Measurements from ENCODE around the gene CCHCR1. TPM values are rescaled to one million over a fixed set of nuclear protein-coding genes. Genes with fewer than 3 reads are reported as not detected.

Gene CCHCR1
- total RNA-seq, 1 experiment from 2014 or later = 60.6 TPM

GRCh38 chr6:31120151-31120915 lies 37.3 kb downstream of the CCHCR1 start, which contains the start of gene CDSN:
Gene CDSN (minus strand): TSS chr6:31120446. CDS start chr6:31120419, 27 bp downstream.
- DNase-seq = no peak
- H2AFZ ChIP-seq = no peak within 1 kb of the TSS
- ChIA-PET POLR2A (ENCODE audit: unreplicated experiment) (no interaction called here), CTCF (no interaction called here)
- H4K20me1 ChIP-seq (ENCODE audit: insufficient read depth) = no peaks in the 10 kb centered on the region
- H3K27ac ChIP-seq = no peak within 1 kb of the TSS
- no peaks in the 10 kb centered on the region; the same call in 1 of the 2 replicates for H3F3A ChIP-seq (ENCODE audit: insufficient read depth, low read depth)
- intact Hi-C loops (cut with micrococcal nuclease; ENCODE audit: unreplicated experiment) = no loop called here
- peaks cover 17% of the 10 kb centered on the region for H3K4me1 ChIP-seq (replicated peaks; ENCODE audit: insufficient read depth)
- H3K4me3 ChIP-seq = no peak within 1 kb of the TSS
- no peaks in the 10 kb centered on the region for H3K36me3 ChIP-seq (ENCODE audit: low read depth)
- BruUV-seq (replicated peaks) = no TSS peak
- no peaks in the 10 kb centered on the region for H3K9me2 ChIP-seq (ENCODE audit: insufficient read depth)
- no peaks in the 10 kb centered on the region for H3K9me3 ChIP-seq (ENCODE audit: insufficient read depth, low read depth)
- TF ChIP-seq EZH2 (IDR thresholded peaks at IDR 0.05; ENCODE audit: low read depth) (no peak), CTCF (conservative IDR thresholded peaks at IDR 0.05) (no peak)
- H3K79me2 ChIP-seq (ENCODE audit: low read depth) = peaks cover 13% of the 10 kb centered on the region
- H3K4me2 ChIP-seq = no peak within 1 kb of the TSS
- H3K27me3 ChIP-seq (ENCODE audit: insufficient read depth, low read depth) = no peaks in the 10 kb centered on the region

- Histone ChIP-seq H3K4me1 (replicated peaks; ENCODE audit: insufficient read depth) (peaks cover 26% of the 10 kb centered on the region), H3K9me2 (ENCODE audit: insufficient read depth) (no peaks in the 10 kb centered on the region), H3K27me3 (ENCODE audit: insufficient read depth, low read depth) (no peaks in the 10 kb centered on the region), H2AFZ (no peak overlapping the region), H3K79me2 (ENCODE audit: low read depth) (peaks cover 13% of the 10 kb centered on the region), H3K4me3 (no peak overlapping the region), H3K27ac (no peak overlapping the region), H3K36me3 (ENCODE audit: low read depth) (no peaks in the 10 kb centered on the region), H4K20me1 (ENCODE audit: insufficient read depth) (no peaks in the 10 kb centered on the region), H3F3A (ENCODE audit: insufficient read depth, low read depth) (peaks cover 11% of the 10 kb centered on the region), H3K9me3 (ENCODE audit: insufficient read depth, low read depth) (no peaks in the 10 kb centered on the region), H3K4me2 (no peak overlapping the region)
- no TSS peak for BruUV-seq (replicated peaks)
- intact Hi-C loops (cut with micrococcal nuclease; ENCODE audit: unreplicated experiment) = no loop called here
- POLR2A ChIA-PET (ENCODE audit: unreplicated experiment) = interaction anchor here (0.5 to 0.8 kb wide), 2 partner anchors 48 to 393 kb away, joined by 3 to 5 read pairs; no protein-coding TSS in a partner anchor
- no peak for TF ChIP-seq CTCF (conservative IDR thresholded peaks at IDR 0.05)
- no peak for TF ChIP-seq EZH2 (IDR thresholded peaks at IDR 0.05; ENCODE audit: low read depth)
- CTCF ChIA-PET = interaction anchor here (0.5 to 0.7 kb wide), 2 partner anchors 14 to 46 kb away, joined by 7 to 8 read pairs; no protein-coding TSS in a partner anchor
- no peak for DNase-seq
Measured at GRCh38 chr6:31118178-31118577, 39.4 kb downstream of the CCHCR1 start.

- H3K4me2 ChIP-seq = no peak overlapping the region
- peaks cover 39% of the 10 kb centered on the region for H3K4me1 ChIP-seq (replicated peaks; ENCODE audit: insufficient read depth)
- intact Hi-C loops (cut with micrococcal nuclease; ENCODE audit: unreplicated experiment) = no loop called here
- H3K36me3 ChIP-seq (ENCODE audit: low read depth) = no peaks in the 10 kb centered on the region
- no peak overlapping the region for H3K27ac ChIP-seq
- H3F3A ChIP-seq (ENCODE audit: insufficient read depth, low read depth) = peaks cover 11% of the 10 kb centered on the region
- H3K9me2 ChIP-seq (ENCODE audit: insufficient read depth) = no peaks in the 10 kb centered on the region
- TF ChIP-seq EZH2 (IDR thresholded peaks at IDR 0.05; ENCODE audit: low read depth) (no peak), CTCF (conservative IDR thresholded peaks at IDR 0.05) (no peak)
- H3K79me2 ChIP-seq (ENCODE audit: low read depth) = peaks cover 13% of the 10 kb centered on the region
- no peaks in the 10 kb centered on the region for H4K20me1 ChIP-seq (ENCODE audit: insufficient read depth)
- CTCF ChIA-PET = interaction anchor here (1.3 to 3.3 kb wide), 2 partner anchors 15 to 38 kb away, joined by 3 to 20 read pairs; no protein-coding TSS in a partner anchor
- H3K27me3 ChIP-seq (ENCODE audit: insufficient read depth, low read depth) = no peaks in the 10 kb centered on the region
- DNase-seq = no peak
- no peak overlapping the region for H2AFZ ChIP-seq
- no TSS peak for BruUV-seq (replicated peaks)
- H3K4me3 ChIP-seq = no peak overlapping the region
- POLR2A ChIA-PET (ENCODE audit: unreplicated experiment) = no interaction called here
- H3K9me3 ChIP-seq (ENCODE audit: insufficient read depth, low read depth) = no peaks in the 10 kb centered on the region
Measured at GRCh38 chr6:31116661-31117385, 40.8 kb downstream of the CCHCR1 start.

Data from PC-9 (cell line).